ENCODE measurements around the gene ANAPC15.

Gene ANAPC15

GRCh38 chr11:72084076-72084475 is 28.4 kb downstream of the ANAPC15 start:
- no peaks in the 10 kb centered on the region for H3K9me3 ChIP-seq (ENCODE audit: control insufficient read depth in 1 of 2, low read length in 2 of 2)
- no peak overlapping the region for H3K4me3 ChIP-seq (ENCODE audit: low read depth in 1 of 2, low read length in 2 of 2)
- H3K27ac ChIP-seq (ENCODE audit: low read length) = no peak overlapping the region
- H3K36me3 ChIP-seq (ENCODE audit: control insufficient read depth in 1 of 2, insufficient read depth in 2 of 2, low read length in 2 of 2) = peaks cover 7 to 14% of the 10 kb centered on the region in 2 donors
- H3K27me3 ChIP-seq (ENCODE audit: low read depth, low read length) = no peaks in the 10 kb centered on the region
- H3K4me1 ChIP-seq (ENCODE audit: control insufficient read depth in 1 of 2, insufficient read depth in 2 of 2, low read length in 2 of 2) = peaks cover 7% of the 10 kb centered on the region in 2 donors

GRCh38 chr11:72083414-72083813 is 29.1 kb downstream of the ANAPC15 start:
- Histone ChIP-seq H3K4me1 (ENCODE audit: control insufficient read depth in 1 of 2, insufficient read depth in 2 of 2, low read length in 2 of 2) (peaks cover 7 to 9% of the 10 kb centered on the region in 2 donors), H3K4me3 (ENCODE audit: low read depth in 1 of 2, low read length in 2 of 2) (no peak overlapping the region), H3K27ac (ENCODE audit: low read length) (no peak overlapping the region), H3K9me3 (ENCODE audit: control insufficient read depth in 1 of 2, low read length in 2 of 2) (no peaks in the 10 kb centered on the region), H3K27me3 (ENCODE audit: low read depth, low read length) (no peaks in the 10 kb centered on the region), H3K36me3 (ENCODE audit: control insufficient read depth in 1 of 2, insufficient read depth in 2 of 2, low read length in 2 of 2) (peaks cover 5 to 11% of the 10 kb centered on the region in 2 donors)

- Histone ChIP-seq H3K27ac (ENCODE audit: low read length) (peak overlapping the region; percentile 90), H3K4me1 (ENCODE audit: control insufficient read depth in 1 of 2, insufficient read depth in 2 of 2, low read length in 2 of 2) (peaks cover 7 to 9% of the 10 kb centered on the region in 2 donors), H3K4me3 (ENCODE audit: low read depth in 1 of 2, low read length in 2 of 2) (no peak overlapping the region), H3K27me3 (ENCODE audit: low read depth, low read length) (no peaks in the 10 kb centered on the region), H3K36me3 (ENCODE audit: control insufficient read depth in 1 of 2, insufficient read depth in 2 of 2, low read length in 2 of 2) (peaks cover 0 to 11% of the 10 kb centered on the region in 2 donors), H3K9me3 (ENCODE audit: control insufficient read depth in 1 of 2, low read length in 2 of 2) (no peaks in the 10 kb centered on the region)
Measured at GRCh38 chr11:72081821-72082453, 30.6 kb downstream of the ANAPC15 start.

GRCh38 chr11:72081184-72081644 is 31.3 kb downstream of the ANAPC15 start:
- peak overlapping the region; percentile 73 to 84 for H3K4me3 ChIP-seq (ENCODE audit: low read depth in 1 of 2, low read length in 2 of 2)
- peak overlapping the region; percentile 90 for H3K27ac ChIP-seq (ENCODE audit: low read length)
- no peaks in the 10 kb centered on the region for H3K9me3 ChIP-seq (ENCODE audit: control insufficient read depth in 1 of 2, low read length in 2 of 2)
- H3K36me3 ChIP-seq (ENCODE audit: control insufficient read depth in 1 of 2, insufficient read depth in 2 of 2, low read length in 2 of 2) = peaks cover 0 to 11% of the 10 kb centered on the region in 2 donors
- H3K27me3 ChIP-seq (ENCODE audit: low read depth, low read length) = no peaks in the 10 kb centered on the region
- H3K4me1 ChIP-seq (ENCODE audit: control insufficient read depth in 1 of 2, insufficient read depth in 2 of 2, low read length in 2 of 2) = peaks cover 7 to 9% of the 10 kb centered on the region in 2 donors

- Histone ChIP-seq H3K4me3 (ENCODE audit: low read depth in 1 of 2, low read length in 2 of 2) (peak within 1 kb of the TSS; percentile 73 to 84), H3K27ac (ENCODE audit: low read length) (peak within 1 kb of the TSS; percentile 90), H3K4me1 (ENCODE audit: control insufficient read depth in 1 of 2, insufficient read depth in 2 of 2, low read length in 2 of 2) (peaks cover 7 to 11% of the 10 kb centered on the region in 2 donors), H3K9me3 (ENCODE audit: control insufficient read depth in 1 of 2, low read length in 2 of 2) (no peaks in the 10 kb centered on the region), H3K27me3 (ENCODE audit: low read depth, low read length) (no peaks in the 10 kb centered on the region), H3K36me3 (ENCODE audit: control insufficient read depth in 1 of 2, insufficient read depth in 2 of 2, low read length in 2 of 2) (peaks cover 0 to 10% of the 10 kb centered on the region in 2 donors)
Measured at GRCh38 chr11:72080326-72081183, 31.9 kb downstream of the ANAPC15 start, which contains the start of the genes LRRC51 and NUMA1. TSS of gene LRRC51 (plus strand) at chr11:72080850. CDS start at chr11:72089084, 8,234 bp downstream. TSS of gene NUMA1 (minus strand) at chr11:72080542. CDS start at chr11:72035943, 44,599 bp downstream.

GRCh38 chr11:72079819-72080325 is 32.6 kb downstream of the ANAPC15 start:
- peak overlapping the region; percentile 73 to 84 for H3K4me3 ChIP-seq (ENCODE audit: low read depth in 1 of 2, low read length in 2 of 2)
- H3K27me3 ChIP-seq (ENCODE audit: low read depth, low read length) = no peaks in the 10 kb centered on the region
- H3K9me3 ChIP-seq (ENCODE audit: control insufficient read depth in 1 of 2, low read length in 2 of 2) = no peaks in the 10 kb centered on the region
- peaks cover 7 to 15% of the 10 kb centered on the region in 2 donors for H3K4me1 ChIP-seq (ENCODE audit: control insufficient read depth in 1 of 2, insufficient read depth in 2 of 2, low read length in 2 of 2)
- peaks cover 0 to 3% of the 10 kb centered on the region in 2 donors for H3K36me3 ChIP-seq (ENCODE audit: control insufficient read depth in 1 of 2, insufficient read depth in 2 of 2, low read length in 2 of 2)
- peak overlapping the region; percentile 90 for H3K27ac ChIP-seq (ENCODE audit: low read length)

GRCh38 chr11:72078477-72078876 is 34.0 kb downstream of the ANAPC15 start:
- peak overlapping the region; percentile 90 for H3K27ac ChIP-seq (ENCODE audit: low read length)
- peaks cover 7 to 15% of the 10 kb centered on the region in 2 donors for H3K4me1 ChIP-seq (ENCODE audit: control insufficient read depth in 1 of 2, insufficient read depth in 2 of 2, low read length in 2 of 2)
- H3K36me3 ChIP-seq (ENCODE audit: control insufficient read depth in 1 of 2, insufficient read depth in 2 of 2, low read length in 2 of 2) = peaks cover 0 to 3% of the 10 kb centered on the region in 2 donors
- no peaks in the 10 kb centered on the region for H3K9me3 ChIP-seq (ENCODE audit: control insufficient read depth in 1 of 2, low read length in 2 of 2)
- peak overlapping the region in 1 of 2 donors; percentile 84 for H3K4me3 ChIP-seq (ENCODE audit: low read depth in 1 of 2, low read length in 2 of 2)
- H3K27me3 ChIP-seq (ENCODE audit: low read depth, low read length) = no peaks in the 10 kb centered on the region

GRCh38 chr11:72075756-72076155 is 36.7 kb downstream of the ANAPC15 start:
- Histone ChIP-seq H3K4me3 (ENCODE audit: low read depth in 1 of 2, low read length in 2 of 2) (no peak overlapping the region), H3K9me3 (ENCODE audit: control insufficient read depth in 1 of 2, low read length in 2 of 2) (no peaks in the 10 kb centered on the region), H3K27me3 (ENCODE audit: low read depth, low read length) (no peaks in the 10 kb centered on the region), H3K36me3 (ENCODE audit: control insufficient read depth in 1 of 2, insufficient read depth in 2 of 2, low read length in 2 of 2) (peaks cover 0 to 3% of the 10 kb centered on the region in 2 donors), H3K27ac (ENCODE audit: low read length) (no peak overlapping the region), H3K4me1 (ENCODE audit: control insufficient read depth in 1 of 2, insufficient read depth in 2 of 2, low read length in 2 of 2) (peaks cover 7 to 19% of the 10 kb centered on the region in 2 donors)

GRCh38 chr11:72075109-72075508 is 37.4 kb downstream of the ANAPC15 start:
- peaks cover 0 to under 1% of the 10 kb centered on the region in 2 donors for H3K36me3 ChIP-seq (ENCODE audit: control insufficient read depth in 1 of 2, insufficient read depth in 2 of 2, low read length in 2 of 2)
- H3K4me3 ChIP-seq (ENCODE audit: low read depth in 1 of 2, low read length in 2 of 2) = no peak overlapping the region
- no peak overlapping the region for H3K27ac ChIP-seq (ENCODE audit: low read length)
- no peaks in the 10 kb centered on the region for H3K9me3 ChIP-seq (ENCODE audit: control insufficient read depth in 1 of 2, low read length in 2 of 2)
- no peaks in the 10 kb centered on the region for H3K27me3 ChIP-seq (ENCODE audit: low read depth, low read length)
- peaks cover 13 to 25% of the 10 kb centered on the region in 2 donors for H3K4me1 ChIP-seq (ENCODE audit: control insufficient read depth in 1 of 2, insufficient read depth in 2 of 2, low read length in 2 of 2)

- Histone ChIP-seq H3K27ac (ENCODE audit: low read length) (peak overlapping the region; percentile 19), H3K36me3 (ENCODE audit: control insufficient read depth in 1 of 2, insufficient read depth in 2 of 2, low read length in 2 of 2) (no peaks in the 10 kb centered on the region), H3K9me3 (ENCODE audit: control insufficient read depth in 1 of 2, low read length in 2 of 2) (no peaks in the 10 kb centered on the region), H3K4me3 (ENCODE audit: low read depth in 1 of 2, low read length in 2 of 2) (no peak overlapping the region), H3K4me1 (ENCODE audit: control insufficient read depth in 1 of 2, insufficient read depth in 2 of 2, low read length in 2 of 2) (peaks cover 26% of the 10 kb centered on the region in 2 donors), H3K27me3 (ENCODE audit: low read depth, low read length) (no peaks in the 10 kb centered on the region)
Measured at GRCh38 chr11:72072348-72072747, 40.1 kb downstream of the ANAPC15 start.

- H3K36me3 ChIP-seq (ENCODE audit: control insufficient read depth in 1 of 2, insufficient read depth in 2 of 2, low read length in 2 of 2) = no peaks in the 10 kb centered on the region
- H3K4me1 ChIP-seq (ENCODE audit: control insufficient read depth in 1 of 2, insufficient read depth in 2 of 2, low read length in 2 of 2) = peaks cover 26 to 32% of the 10 kb centered on the region in 2 donors
- no peak overlapping the region for H3K4me3 ChIP-seq (ENCODE audit: low read depth in 1 of 2, low read length in 2 of 2)
- H3K9me3 ChIP-seq (ENCODE audit: control insufficient read depth in 1 of 2, low read length in 2 of 2) = no peaks in the 10 kb centered on the region
- no peaks in the 10 kb centered on the region for H3K27me3 ChIP-seq (ENCODE audit: low read depth, low read length)
- H3K27ac ChIP-seq (ENCODE audit: low read length) = peak overlapping the region; percentile 92
Measured at GRCh38 chr11:72070491-72070890, 42.0 kb downstream of the ANAPC15 start.
